ENCODE results near the gene FBLN2. TPM values are rescaled to one million over a fixed set of nuclear protein-coding genes. Genes with fewer than 3 reads are reported as not detected.

FBLN2 gene
- total and polyA plus RNA-seq, 10 of the 15 experiments (the other 5 are each of a cell fraction or from before 2014, with no cell fraction given), result 0.03 to 0.41 (median 0.12) TPM; not detected in 2

DNA sequence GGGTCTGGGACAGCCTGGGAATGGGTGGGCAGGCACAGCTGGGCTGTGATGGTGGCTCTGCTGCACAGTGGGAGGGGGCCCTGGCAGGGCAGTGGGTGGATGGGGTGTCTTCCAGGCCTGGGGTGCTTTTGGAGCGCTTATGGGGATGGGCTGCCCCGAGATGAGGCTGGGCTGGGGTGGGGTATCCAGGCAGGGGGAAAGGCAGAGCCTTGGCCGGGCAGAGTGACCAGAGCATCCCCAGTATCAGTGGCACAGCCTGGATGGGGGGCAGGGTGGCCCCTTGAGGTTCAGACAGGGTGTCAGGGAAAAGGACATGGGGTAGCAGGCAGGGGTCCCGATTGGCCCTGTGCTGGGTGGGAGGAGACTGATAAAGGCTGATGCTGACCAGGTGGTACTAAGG lies 42.2 kb upstream of the FBLN2 start:
- FAIRE-seq (no peak), DNase-seq (ENCODE audit: low read depth, low spot score) (no peak), ATAC-seq (no peak)
- no peak overlapping the region for H3K9ac ChIP-seq (ENCODE audit: control insufficient read depth, insufficient read depth, low read length)
- no peak overlapping the region for H2AFZ ChIP-seq (ENCODE audit: control insufficient read depth, low read depth, low read length)
- no peak for TF ChIP-seq HDAC6 (IDR thresholded peaks at IDR 0.05; ENCODE audit: unreplicated experiment)
- TF ChIP-seq STAT3 (IDR thresholded peaks at IDR 0.05; ENCODE audit: low read depth, low read length), result no peak
- no peak for TF ChIP-seq RB1 (IDR thresholded peaks at IDR 0.05; ENCODE audit: borderline replicate concordance)
- no peak for TF ChIP-seq ZSCAN29 (IDR thresholded peaks at IDR 0.05)
- no peak for TF ChIP-seq RFX5 (IDR thresholded peaks at IDR 0.05; ENCODE audit: low read depth, low read length)
- TF ChIP-seq TBL1XR1 (IDR thresholded peaks at IDR 0.05; ENCODE audit: low read depth, low read length), result no peak
- no peak for TF ChIP-seq EZH2 (IDR thresholded peaks at IDR 0.05; ENCODE audit: borderline replicate concordance, control insufficient read depth, low read depth, low read length)
- TF ChIP-seq SMAD1 (IDR thresholded peaks at IDR 0.05; ENCODE audit: low read depth, partially characterized antibody), result no peak
- no peak for TF ChIP-seq NRF1 (conservative IDR thresholded peaks at IDR 0.05; ENCODE audit: low read depth, low read length)
- TF ChIP-seq IRF4 (IDR thresholded peaks at IDR 0.05; ENCODE audit: low read depth, low read length), result no peak
- TF ChIP-seq REST (IDR thresholded peaks at IDR 0.05; ENCODE audit: low read depth, low read length), result no peak
- no peak for TF ChIP-seq GATAD2B (conservative IDR thresholded peaks at IDR 0.05; ENCODE audit: low read depth)
- TF ChIP-seq BCL11A (IDR thresholded peaks at IDR 0.05; ENCODE audit: low read depth, low read length), result no peak
- TF ChIP-seq RAD21 (IDR thresholded peaks at IDR 0.05; ENCODE audit: insufficient read depth, low read depth, low read length), result no peak
- no peaks in the 10 kb centered on the region for H3K4me1 ChIP-seq (ENCODE audit: control insufficient read depth, insufficient read depth, low read length)
- H3K4me2 ChIP-seq (ENCODE audit: control insufficient read depth, insufficient read depth), result no peak overlapping the region
- in situ Hi-C loops (cut with MboI) (no loop called here), intact Hi-C loops (cut with micrococcal nuclease; ENCODE audit: unreplicated experiment) (no loop called here)
- 0% methylated on average over 3 of the region's 4 CpGs for WGBS (ENCODE audit: insufficient coverage, insufficient replicate concordance, low lambda C conversion rate, missing lambda C conversion rate)
- BruUV-seq (replicated peaks), result no TSS peak
- H3K4me3 ChIP-seq, result no peak overlapping the region
- no peaks in the 10 kb centered on the region for H4K20me1 ChIP-seq (ENCODE audit: control insufficient read depth, insufficient read depth)
- H3K27ac ChIP-seq (ENCODE audit: control insufficient read depth, insufficient read depth), result no peak overlapping the region
- H3K9me3 ChIP-seq (replicated peaks; ENCODE audit: control insufficient read depth, insufficient read depth, low read length), result no peaks in the 10 kb centered on the region
- SMC1A ChIA-PET (ENCODE audit: uncharacterized antibody, unreplicated experiment), result no interaction called here
- CTCF ChIA-PET, result interaction anchor here (1.5 kb wide), 1 partner anchor 141 kb away, joined by 5 read pairs; no protein-coding TSS in a partner anchor
- POLR2A ChIA-PET, result no interaction called here
- no peaks in the 10 kb centered on the region for H3K36me3 ChIP-seq (ENCODE audit: control insufficient read depth in 2 of 2, insufficient read depth in 2 of 2, low read length in 1 of 2)
- H3K79me2 ChIP-seq (ENCODE audit: control insufficient read depth, insufficient read depth, low read length), result no peaks in the 10 kb centered on the region
- RAD21 ChIA-PET (ENCODE audit: unreplicated experiment), result no interaction called here
- no peaks in the 10 kb centered on the region for H3K27me3 ChIP-seq (replicated peaks in 1 of 2; ENCODE audit: control insufficient read depth in 2 of 2, insufficient read depth in 2 of 2, low read length in 1 of 2)

Data from GM12878 (cell line).